Measurements from ENCODE around the gene GUCA2B.

DNA sequence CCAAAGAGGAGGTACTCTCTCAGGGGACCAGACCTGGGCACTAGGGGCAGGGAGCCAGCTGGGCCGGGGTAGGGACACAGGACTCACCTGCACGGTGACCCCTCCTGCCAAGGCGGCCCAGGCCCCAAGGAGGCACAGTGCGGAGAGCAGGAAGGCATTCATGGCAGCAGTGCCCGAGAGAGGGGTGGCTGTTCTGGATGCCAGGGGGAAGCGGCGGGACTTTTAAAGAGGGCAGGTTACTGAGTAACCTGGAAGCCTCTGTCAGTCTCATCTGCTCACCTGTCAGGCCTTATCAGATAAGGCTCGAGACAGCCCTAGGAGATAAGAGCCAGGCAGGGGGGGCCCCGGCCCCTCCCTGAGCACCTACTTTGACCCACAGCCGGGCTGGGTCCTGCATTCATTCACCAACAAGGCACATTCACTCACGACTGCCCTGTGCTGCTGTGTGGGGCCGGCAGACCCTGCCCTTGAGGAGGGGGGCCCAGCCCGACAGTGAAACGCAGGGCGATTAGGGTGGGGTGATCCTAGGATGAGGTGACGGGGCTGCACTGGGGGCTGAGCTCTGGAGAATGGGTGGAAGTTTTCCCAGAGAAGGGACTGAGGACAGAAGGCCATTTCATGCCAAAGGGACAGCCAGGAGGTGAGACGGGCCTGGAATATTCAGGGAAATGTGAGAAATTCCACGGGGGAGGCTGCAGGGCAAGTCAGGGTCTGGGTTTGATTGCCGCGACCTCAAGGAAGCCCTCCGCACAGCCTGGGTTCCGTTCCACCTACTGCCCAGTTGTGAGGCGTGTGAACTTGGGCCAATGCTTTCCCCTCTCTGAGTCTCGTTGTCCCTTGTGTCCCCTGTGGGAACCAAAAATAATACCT, 11.6 kb downstream of the GUCA2B start, which contains the start of gene GUCA2A:
- TF ChIP-seq, protein P1, sequence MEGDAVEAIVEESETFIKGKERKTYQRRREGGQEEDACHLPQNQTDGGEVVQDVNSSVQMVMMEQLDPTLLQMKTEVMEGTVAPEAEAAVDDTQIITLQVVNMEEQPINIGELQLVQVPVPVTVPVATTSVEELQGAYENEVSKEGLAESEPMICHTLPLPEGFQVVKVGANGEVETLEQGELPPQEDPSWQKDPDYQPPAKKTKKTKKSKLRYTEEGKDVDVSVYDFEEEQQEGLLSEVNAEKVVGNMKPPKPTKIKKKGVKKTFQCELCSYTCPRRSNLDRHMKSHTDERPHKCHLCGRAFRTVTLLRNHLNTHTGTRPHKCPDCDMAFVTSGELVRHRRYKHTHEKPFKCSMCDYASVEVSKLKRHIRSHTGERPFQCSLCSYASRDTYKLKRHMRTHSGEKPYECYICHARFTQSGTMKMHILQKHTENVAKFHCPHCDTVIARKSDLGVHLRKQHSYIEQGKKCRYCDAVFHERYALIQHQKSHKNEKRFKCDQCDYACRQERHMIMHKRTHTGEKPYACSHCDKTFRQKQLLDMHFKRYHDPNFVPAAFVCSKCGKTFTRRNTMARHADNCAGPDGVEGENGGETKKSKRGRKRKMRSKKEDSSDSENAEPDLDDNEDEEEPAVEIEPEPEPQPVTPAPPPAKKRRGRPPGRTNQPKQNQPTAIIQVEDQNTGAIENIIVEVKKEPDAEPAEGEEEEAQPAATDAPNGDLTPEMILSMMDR (IDR thresholded peaks at IDR 0.05) = no peak
- TF ChIP-seq POLR2AphosphoS5 (IDR thresholded peaks at IDR 0.05) (no peak), POLR2A (IDR thresholded peaks at IDR 0.05) (no peak)

Data from prostate gland (tissue), 2 donors.